ENCODE measurements around the gene TMEM179. TPM values are rescaled to one million over a fixed set of nuclear protein-coding genes. Genes with fewer than 3 reads are reported as not detected.

Gene TMEM179
- polyA plus RNA-seq, 1 donor (not counting 4 experiments of a cell fraction or from before 2014, with no cell fraction given), result not detected

DNA sequence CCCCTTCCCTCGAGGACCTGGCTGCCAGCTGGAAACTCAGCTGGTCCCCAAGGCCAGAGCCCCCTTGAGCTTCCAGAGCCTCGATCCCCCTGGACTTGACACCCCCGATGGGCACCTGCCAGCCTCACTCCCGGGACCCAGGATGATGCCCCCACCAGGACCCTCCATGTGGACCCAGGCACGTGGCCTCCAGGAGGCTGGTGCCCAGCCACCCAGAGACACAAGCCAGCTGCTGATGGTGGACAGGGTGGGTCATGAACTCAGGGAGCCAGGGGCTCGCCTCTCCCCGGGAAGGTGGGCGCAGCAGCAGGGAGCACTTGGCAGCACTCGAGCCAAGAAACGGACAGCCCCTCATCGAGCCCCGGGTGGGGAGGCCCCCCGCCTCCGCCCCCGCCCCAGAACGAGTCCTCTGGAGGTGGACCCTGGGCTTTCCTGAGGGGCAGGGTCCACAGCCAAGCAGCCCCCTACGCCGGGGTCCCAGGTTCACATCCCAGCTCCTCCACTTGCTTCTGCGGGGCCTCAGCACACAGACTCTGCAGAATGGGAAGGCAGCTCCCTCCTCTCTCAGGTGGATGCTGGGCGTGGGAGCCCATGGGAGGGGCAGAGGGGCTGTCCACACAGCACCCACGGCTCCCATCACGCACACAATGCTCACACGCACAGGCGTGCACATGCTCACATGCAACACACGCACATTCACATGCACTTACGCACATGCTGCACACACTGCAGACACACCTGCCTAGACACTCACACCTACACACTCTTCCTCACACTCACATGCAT, 12.9 kb downstream of the TMEM179 start:
- no peaks in the 10 kb centered on the region for H3K27me3 ChIP-seq (ENCODE audit: control insufficient read depth, extremely low read depth, insufficient read depth, low read length)
- H2AFZ ChIP-seq (ENCODE audit: control insufficient read depth, low read length), result no peak overlapping the region
- no peaks in the 10 kb centered on the region for H3K9me1 ChIP-seq (ENCODE audit: control insufficient read depth, extremely low read depth, insufficient read depth, low read length)
- H3K79me2 ChIP-seq (ENCODE audit: control insufficient read depth, insufficient read depth, low read length), result no peaks in the 10 kb centered on the region
- H4K20me1 ChIP-seq (ENCODE audit: control insufficient read depth, extremely low read depth, insufficient read depth, low read length), result peaks cover 2% of the 10 kb centered on the region
- DNase-seq (ENCODE audit: low read depth, low spot score) (no peak), FAIRE-seq (no peak)
- H3K4me1 ChIP-seq (ENCODE audit: control insufficient read depth, extremely low read depth, insufficient read depth, low read length), result no peaks in the 10 kb centered on the region
- H3K36me3 ChIP-seq (ENCODE audit: control insufficient read depth in 2 of 2, extremely low read depth in 1 of 2, insufficient read depth in 2 of 2, low read length in 2 of 2), result no peaks in the 10 kb centered on the region
- dilution Hi-C loops (cut with MboI; ENCODE audit: extremely low pct_ligation_motif_present, low sequenced_read_pairs), result no loop called here
- no peak overlapping the region for H3K4me3 ChIP-seq (ENCODE audit: control insufficient read depth in 2 of 3, extremely low read depth in 1 of 3, insufficient read depth in 2 of 3, low read depth in 1 of 3, low read length in 3 of 3)
- no peak overlapping the region for H3K27ac ChIP-seq (ENCODE audit: control insufficient read depth, insufficient read depth, low read length)
- no peak overlapping the region for H3K4me2 ChIP-seq (ENCODE audit: control insufficient read depth, extremely low read depth, insufficient read depth, low read depth, low read length)
- TF ChIP-seq, protein P1, sequence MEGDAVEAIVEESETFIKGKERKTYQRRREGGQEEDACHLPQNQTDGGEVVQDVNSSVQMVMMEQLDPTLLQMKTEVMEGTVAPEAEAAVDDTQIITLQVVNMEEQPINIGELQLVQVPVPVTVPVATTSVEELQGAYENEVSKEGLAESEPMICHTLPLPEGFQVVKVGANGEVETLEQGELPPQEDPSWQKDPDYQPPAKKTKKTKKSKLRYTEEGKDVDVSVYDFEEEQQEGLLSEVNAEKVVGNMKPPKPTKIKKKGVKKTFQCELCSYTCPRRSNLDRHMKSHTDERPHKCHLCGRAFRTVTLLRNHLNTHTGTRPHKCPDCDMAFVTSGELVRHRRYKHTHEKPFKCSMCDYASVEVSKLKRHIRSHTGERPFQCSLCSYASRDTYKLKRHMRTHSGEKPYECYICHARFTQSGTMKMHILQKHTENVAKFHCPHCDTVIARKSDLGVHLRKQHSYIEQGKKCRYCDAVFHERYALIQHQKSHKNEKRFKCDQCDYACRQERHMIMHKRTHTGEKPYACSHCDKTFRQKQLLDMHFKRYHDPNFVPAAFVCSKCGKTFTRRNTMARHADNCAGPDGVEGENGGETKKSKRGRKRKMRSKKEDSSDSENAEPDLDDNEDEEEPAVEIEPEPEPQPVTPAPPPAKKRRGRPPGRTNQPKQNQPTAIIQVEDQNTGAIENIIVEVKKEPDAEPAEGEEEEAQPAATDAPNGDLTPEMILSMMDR (optimal IDR thresholded peaks at IDR 0.05 in 1 of 3, IDR thresholded peaks at IDR 0.05 in 1 of 3, conservative IDR thresholded peaks at IDR 0.05 in 1 of 3; ENCODE audit: extremely low read depth in 1 of 3, insufficient read depth in 2 of 3, low read length in 3 of 3), result no peak
- TF ChIP-seq EZH2 (IDR thresholded peaks at IDR 0.05; ENCODE audit: low read length), result no peak
- no peak overlapping the region for H3K9ac ChIP-seq (ENCODE audit: control insufficient read depth, extremely low read depth, insufficient read depth, low read length)
- H3K9me3 ChIP-seq (ENCODE audit: control insufficient read depth, low read depth, low read length), result no peaks in the 10 kb centered on the region

DNA sequence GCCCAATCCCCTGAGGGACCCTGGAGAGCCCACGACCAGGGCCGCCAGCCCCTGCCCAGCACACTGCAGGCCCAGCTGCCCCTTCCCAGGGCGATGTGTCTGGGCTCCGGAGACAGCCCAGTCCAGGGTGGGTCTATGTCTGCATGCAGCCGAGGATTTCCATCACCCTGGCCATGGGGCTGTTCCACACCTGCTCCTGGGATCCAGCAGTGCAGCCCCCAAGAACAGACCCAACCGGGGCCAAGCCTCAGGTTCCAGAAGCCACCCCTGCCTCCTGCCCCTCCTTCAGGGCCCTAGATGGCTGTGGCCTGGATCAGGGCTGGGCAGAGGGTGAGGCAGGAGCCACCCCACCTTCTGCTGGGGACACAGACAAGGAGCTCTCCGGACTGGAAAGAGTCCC, 13.5 kb downstream of the TMEM179 start:
- Histone ChIP-seq H3K9ac (ENCODE audit: control insufficient read depth, extremely low read depth, insufficient read depth, low read length) (no peak overlapping the region), H3K36me3 (ENCODE audit: control insufficient read depth in 2 of 2, extremely low read depth in 1 of 2, insufficient read depth in 2 of 2, low read length in 2 of 2) (no peaks in the 10 kb centered on the region), H4K20me1 (ENCODE audit: control insufficient read depth, extremely low read depth, insufficient read depth, low read length) (peaks cover 2% of the 10 kb centered on the region), H3K27ac (ENCODE audit: control insufficient read depth, insufficient read depth, low read length) (no peak overlapping the region), H3K79me2 (ENCODE audit: control insufficient read depth, insufficient read depth, low read length) (no peaks in the 10 kb centered on the region), H3K27me3 (ENCODE audit: control insufficient read depth, extremely low read depth, insufficient read depth, low read length) (no peaks in the 10 kb centered on the region), H2AFZ (ENCODE audit: control insufficient read depth, low read length) (no peak overlapping the region), H3K4me3 (ENCODE audit: control insufficient read depth in 2 of 3, extremely low read depth in 1 of 3, insufficient read depth in 2 of 3, low read depth in 1 of 3, low read length in 3 of 3) (no peak overlapping the region), H3K4me2 (ENCODE audit: control insufficient read depth, extremely low read depth, insufficient read depth, low read depth, low read length) (no peak overlapping the region), H3K4me1 (ENCODE audit: control insufficient read depth, extremely low read depth, insufficient read depth, low read length) (no peaks in the 10 kb centered on the region), H3K9me3 (ENCODE audit: control insufficient read depth, low read depth, low read length) (no peaks in the 10 kb centered on the region), H3K9me1 (ENCODE audit: control insufficient read depth, extremely low read depth, insufficient read depth, low read length) (no peaks in the 10 kb centered on the region)
- dilution Hi-C loops (cut with MboI; ENCODE audit: extremely low pct_ligation_motif_present, low sequenced_read_pairs), result no loop called here
- DNase-seq (ENCODE audit: low read depth, low spot score) (no peak), FAIRE-seq (no peak)
- TF ChIP-seq, protein P1 (optimal IDR thresholded peaks at IDR 0.05 in 1 of 3, IDR thresholded peaks at IDR 0.05 in 1 of 3, conservative IDR thresholded peaks at IDR 0.05 in 1 of 3; ENCODE audit: extremely low read depth in 1 of 3, insufficient read depth in 2 of 3, low read length in 3 of 3), result no peak
- no peak for TF ChIP-seq EZH2 (IDR thresholded peaks at IDR 0.05; ENCODE audit: low read length)
